HL-60 (cell line): ENCODE measurements around the gene MORF4L1.

Experiments
- CTCF ChIP-seq: IDR thresholded peaks from one replicate; pipeline ENCODE4 v1.5.1; 2011; ENCODE audit warnings: low read length, control low read depth, inconsistent platforms; ENCODE audit not compliant: insufficient read depth
- POLR2AphosphoS5 ChIP-seq: IDR thresholded peaks from 2 replicates; pipeline ENCODE4 v1.6.1; 2012; ENCODE audit warnings: low read depth
- REST ChIP-seq: IDR thresholded peaks from 2 replicates; pipeline ENCODE4 v1.6.1; 2012; ENCODE audit warnings: low read depth; ENCODE audit not compliant: insufficient replicate concordance
- SPI1 ChIP-seq: IDR thresholded peaks from 2 replicates; pipeline ENCODE4 v1.6.1; 2012; ENCODE audit warnings: low read depth, mild to moderate bottlenecking, borderline replicate concordance

DNA sequence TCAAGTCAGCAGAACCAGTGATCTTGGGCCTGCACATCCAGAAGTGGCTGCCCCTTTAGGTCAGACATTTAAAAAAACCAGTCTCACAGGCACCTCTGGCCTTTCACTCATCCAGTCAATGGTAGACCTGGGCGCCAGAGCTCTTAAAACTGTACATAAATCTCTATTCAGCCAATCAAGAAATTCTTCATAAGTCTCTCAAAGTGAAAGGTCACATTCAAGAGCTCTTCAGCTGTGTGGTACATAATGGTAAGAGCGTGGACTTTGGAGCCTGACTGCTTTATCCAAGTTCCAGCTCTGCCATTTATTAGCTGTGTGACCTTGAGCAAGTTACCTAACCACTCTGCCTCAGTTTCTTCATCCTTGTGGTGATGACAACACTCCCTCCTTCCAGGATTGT is 22.3 kb upstream of the MORF4L1 start:
- no peak for TF ChIP-seq REST
- no peak for TF ChIP-seq CTCF
- TF ChIP-seq POLR2AphosphoS5 = no peak
- TF ChIP-seq SPI1 = no peak
